Ishikawa (cell line): ENCODE data around the gene FHOD1.

Experiments used
- CEBPB ChIP-seq: IDR thresholded peaks from 2 replicates; pipeline ENCODE4 v1.6.1; 2012
- CREB1 ChIP-seq: IDR thresholded peaks from 2 replicates; pipeline ENCODE4 v1.6.1; 2012; ENCODE audit warnings: low read depth
- EGR1 ChIP-seq: IDR thresholded peaks from 2 replicates; pipeline ENCODE4 v1.6.1; 2012
- EP300 ChIP-seq: IDR thresholded peaks from 2 replicates; pipeline ENCODE4 v1.6.1; 2012; ENCODE audit warnings: borderline replicate concordance
- FOXM1 ChIP-seq: IDR thresholded peaks from 2 replicates; pipeline ENCODE4 v1.6.1; 2012; ENCODE audit warnings: low read depth, borderline replicate concordance
- NFIC ChIP-seq: IDR thresholded peaks from 2 replicates; pipeline ENCODE4 v1.6.1; 2012
- RAD21 ChIP-seq: IDR thresholded peaks from 2 replicates; pipeline ENCODE4 v1.6.1; 2012; ENCODE audit warnings: low read depth
- TAF1 ChIP-seq: IDR thresholded peaks from 2 replicates; pipeline ENCODE4 v1.6.1; 2012; ENCODE audit warnings: low read depth, mild to moderate bottlenecking
- TCF12 ChIP-seq: IDR thresholded peaks from 2 replicates; pipeline ENCODE4 v1.6.1; 2012; ENCODE audit warnings: low read depth
- TEAD4 ChIP-seq: IDR thresholded peaks from 2 replicates; pipeline ENCODE4 v1.6.1; 2012
- YY1 ChIP-seq: IDR thresholded peaks from 2 replicates; pipeline ENCODE4 v1.6.1; 2012; ENCODE audit warnings: low read depth
- ZBTB7A ChIP-seq: IDR thresholded peaks from 2 replicates; pipeline ENCODE4 v1.6.1; 2012; ENCODE audit warnings: low read depth
- TF ChIP-seq, protein P1 (sequence below): IDR thresholded peaks from 2 replicates; pipeline ENCODE4 v1.6.1; 2012; ENCODE audit warnings: low read depth, mild to moderate bottlenecking
- TF ChIP-seq, protein P2 (sequence below): IDR thresholded peaks from 2 replicates; pipeline ENCODE4 v1.6.1; 2012
- TF ChIP-seq, protein P3 (sequence below): IDR thresholded peaks from 2 replicates; pipeline ENCODE4 v1.6.1; 2012

Gene FHOD1

DNA sequence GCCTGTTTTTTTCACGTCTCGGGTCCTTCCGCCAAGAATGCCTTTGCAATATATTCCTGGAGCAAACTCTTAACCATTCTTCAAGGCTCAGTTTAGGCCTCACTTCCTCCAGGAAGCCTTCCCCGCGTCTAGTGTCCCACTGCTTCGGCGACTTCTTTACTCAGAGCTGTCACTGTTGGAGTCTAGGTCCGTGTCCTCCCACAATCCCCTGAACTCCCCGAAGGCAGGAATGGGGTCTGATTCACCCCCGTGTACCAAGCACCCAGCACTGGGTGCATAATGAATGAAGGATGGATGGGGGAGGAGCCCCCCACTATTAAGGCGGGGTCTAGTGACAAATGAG, 64.0 kb downstream of the FHOD1 start:
- TF ChIP-seq FOXM1 (no peak), YY1 (no peak), EP300 (no peak), EGR1 (no peak), CEBPB (no peak), CREB1 (no peak), RAD21 (no peak)
- TF ChIP-seq, protein P1, sequence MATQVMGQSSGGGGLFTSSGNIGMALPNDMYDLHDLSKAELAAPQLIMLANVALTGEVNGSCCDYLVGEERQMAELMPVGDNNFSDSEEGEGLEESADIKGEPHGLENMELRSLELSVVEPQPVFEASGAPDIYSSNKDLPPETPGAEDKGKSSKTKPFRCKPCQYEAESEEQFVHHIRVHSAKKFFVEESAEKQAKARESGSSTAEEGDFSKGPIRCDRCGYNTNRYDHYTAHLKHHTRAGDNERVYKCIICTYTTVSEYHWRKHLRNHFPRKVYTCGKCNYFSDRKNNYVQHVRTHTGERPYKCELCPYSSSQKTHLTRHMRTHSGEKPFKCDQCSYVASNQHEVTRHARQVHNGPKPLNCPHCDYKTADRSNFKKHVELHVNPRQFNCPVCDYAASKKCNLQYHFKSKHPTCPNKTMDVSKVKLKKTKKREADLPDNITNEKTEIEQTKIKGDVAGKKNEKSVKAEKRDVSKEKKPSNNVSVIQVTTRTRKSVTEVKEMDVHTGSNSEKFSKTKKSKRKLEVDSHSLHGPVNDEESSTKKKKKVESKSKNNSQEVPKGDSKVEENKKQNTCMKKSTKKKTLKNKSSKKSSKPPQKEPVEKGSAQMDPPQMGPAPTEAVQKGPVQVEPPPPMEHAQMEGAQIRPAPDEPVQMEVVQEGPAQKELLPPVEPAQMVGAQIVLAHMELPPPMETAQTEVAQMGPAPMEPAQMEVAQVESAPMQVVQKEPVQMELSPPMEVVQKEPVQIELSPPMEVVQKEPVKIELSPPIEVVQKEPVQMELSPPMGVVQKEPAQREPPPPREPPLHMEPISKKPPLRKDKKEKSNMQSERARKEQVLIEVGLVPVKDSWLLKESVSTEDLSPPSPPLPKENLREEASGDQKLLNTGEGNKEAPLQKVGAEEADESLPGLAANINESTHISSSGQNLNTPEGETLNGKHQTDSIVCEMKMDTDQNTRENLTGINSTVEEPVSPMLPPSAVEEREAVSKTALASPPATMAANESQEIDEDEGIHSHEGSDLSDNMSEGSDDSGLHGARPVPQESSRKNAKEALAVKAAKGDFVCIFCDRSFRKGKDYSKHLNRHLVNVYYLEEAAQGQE = no peak
- TF ChIP-seq, protein P2, sequence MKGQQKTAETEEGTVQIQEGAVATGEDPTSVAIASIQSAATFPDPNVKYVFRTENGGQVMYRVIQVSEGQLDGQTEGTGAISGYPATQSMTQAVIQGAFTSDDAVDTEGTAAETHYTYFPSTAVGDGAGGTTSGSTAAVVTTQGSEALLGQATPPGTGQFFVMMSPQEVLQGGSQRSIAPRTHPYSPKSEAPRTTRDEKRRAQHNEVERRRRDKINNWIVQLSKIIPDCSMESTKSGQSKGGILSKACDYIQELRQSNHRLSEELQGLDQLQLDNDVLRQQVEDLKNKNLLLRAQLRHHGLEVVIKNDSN = no peak
- TF ChIP-seq, protein P3, sequence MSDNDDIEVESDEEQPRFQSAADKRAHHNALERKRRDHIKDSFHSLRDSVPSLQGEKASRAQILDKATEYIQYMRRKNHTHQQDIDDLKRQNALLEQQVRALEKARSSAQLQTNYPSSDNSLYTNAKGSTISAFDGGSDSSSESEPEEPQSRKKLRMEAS = no peak

DNA sequence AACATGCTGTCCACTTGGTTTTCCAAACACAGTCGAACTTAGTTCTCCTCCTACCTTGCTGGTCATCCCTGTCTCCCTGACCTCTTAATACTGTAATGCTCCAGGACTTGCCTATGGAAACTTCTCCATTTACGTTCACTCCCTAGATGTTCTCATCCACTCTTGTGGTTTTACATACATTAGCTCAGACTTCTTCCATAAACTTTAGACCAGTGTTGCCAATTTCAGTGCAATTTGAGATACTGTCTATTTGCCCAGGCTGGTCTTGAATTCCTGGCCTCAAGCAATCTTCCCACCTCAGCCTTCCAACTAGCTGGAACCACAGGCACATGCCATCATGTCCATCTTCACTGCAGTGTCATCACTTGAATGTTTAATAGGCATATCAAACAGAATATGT, 65.0 kb downstream of the FHOD1 start:
- TF ChIP-seq RAD21 (no peak), CEBPB (no peak), FOXM1 (no peak), NFIC (no peak)
- TF ChIP-seq, protein P3 = no peak
- TF ChIP-seq, protein P1 = no peak

DNA sequence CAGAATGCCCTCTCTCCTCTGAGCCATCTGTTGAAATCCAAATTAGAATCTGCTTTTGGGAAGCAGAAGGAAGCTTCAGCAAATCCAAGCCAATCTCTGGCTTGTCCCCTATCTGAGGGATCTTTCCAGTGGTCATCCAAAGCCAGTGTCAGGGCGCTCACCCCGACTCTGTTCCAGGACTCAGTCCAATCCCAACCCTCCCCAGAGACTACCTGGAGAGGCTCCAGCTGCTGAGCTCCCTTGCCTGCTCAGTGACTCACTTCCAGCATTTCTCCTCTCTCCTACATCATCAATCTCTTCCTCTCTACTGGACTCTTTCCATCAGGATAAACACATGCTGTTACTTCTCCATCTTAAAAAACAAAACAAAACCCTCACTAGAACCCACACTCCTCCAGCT, 65.9 kb downstream of the FHOD1 start:
- TF ChIP-seq NFIC (no peak), TAF1 (no peak), FOXM1 (no peak), TCF12 (no peak), CREB1 (no peak), CEBPB (no peak), TEAD4 (no peak), ZBTB7A (no peak), YY1 (no peak), RAD21 (no peak), EP300 (no peak), EGR1 (no peak)
- TF ChIP-seq, protein P1 = no peak
- TF ChIP-seq, protein P3 = no peak
- TF ChIP-seq, protein P2 = no peak

DNA sequence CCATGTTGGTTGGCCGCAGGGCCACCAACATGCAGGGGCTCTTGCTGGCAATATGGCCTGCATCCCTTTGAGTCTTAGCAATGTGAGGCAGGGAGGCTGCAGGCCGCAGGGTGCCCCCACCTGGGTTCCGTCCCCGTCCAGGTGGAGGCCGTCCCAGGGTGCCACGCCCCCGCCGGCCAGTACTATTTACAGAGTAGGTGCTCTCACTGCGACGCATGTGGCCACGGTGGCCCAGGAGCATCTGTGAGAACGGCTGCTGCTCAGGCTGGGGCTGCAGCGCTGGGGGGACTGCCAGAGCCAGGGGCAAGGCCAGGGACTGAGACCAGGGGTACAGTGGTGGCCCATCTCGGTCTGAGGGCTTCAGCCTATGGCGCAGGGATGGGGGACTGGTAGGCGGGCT, 67.1 kb downstream of the FHOD1 start:
- TF ChIP-seq TCF12 = no peak
- TF ChIP-seq RAD21 = no peak
- TF ChIP-seq TAF1 = no peak
- no peak for TF ChIP-seq FOXM1
- TF ChIP-seq YY1 = no peak
- TF ChIP-seq CEBPB = no peak
- TF ChIP-seq EP300 = no peak
- TF ChIP-seq, protein P2 = no peak
- no peak for TF ChIP-seq NFIC
- TF ChIP-seq, protein P3 = no peak
- TF ChIP-seq ZBTB7A = no peak
- TF ChIP-seq EGR1 = no peak
- TF ChIP-seq, protein P1 = no peak
